ENCODE data around the gene HEATR5B.
"Not testable (repeated sequence)": the region's sequence is repeated elsewhere in the genome, so short reads cannot be mapped to it uniquely, and the experiment has no call there.

Gene HEATR5B

DNA sequence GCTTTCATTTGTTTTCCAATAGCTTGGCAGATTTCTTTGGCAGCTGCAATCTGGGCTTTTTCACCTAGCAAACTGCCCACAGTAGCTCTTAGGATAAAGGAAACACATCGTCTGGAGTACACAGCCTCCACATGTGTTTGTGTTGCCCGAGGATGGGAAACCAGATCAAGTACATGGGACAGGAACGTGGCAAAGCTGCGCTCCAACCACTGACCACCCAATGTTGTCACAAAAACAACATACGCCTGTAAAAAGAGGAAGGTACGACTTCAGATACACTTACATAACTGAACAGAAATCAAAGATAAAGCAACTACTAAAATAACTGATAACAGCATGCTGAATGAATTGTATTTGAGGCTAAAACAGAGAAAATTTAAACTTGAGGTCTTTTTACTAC is 15.5 kb downstream of the HEATR5B start:
- in situ Hi-C loops (cut with HindIII; ENCODE audit: low sequenced_read_pairs) = no loop called here

- in situ Hi-C loops (cut with HindIII; ENCODE audit: low sequenced_read_pairs) = no loop called here
Measured at GRCh38 chr2:37061776-37062175, 22.4 kb downstream of the HEATR5B start.

GRCh38 chr2:37061013-37061711 is 23.0 kb downstream of the HEATR5B start:
- in situ Hi-C loops (cut with HindIII; ENCODE audit: low sequenced_read_pairs) = no loop called here

- in situ Hi-C loops (cut with HindIII; ENCODE audit: low sequenced_read_pairs) = no loop called here
Measured at GRCh38 chr2:37060446-37060845, 23.7 kb downstream of the HEATR5B start.

- in situ Hi-C loops (cut with HindIII; ENCODE audit: low sequenced_read_pairs) = no loop called here
Measured at GRCh38 chr2:37059841-37060240, 24.3 kb downstream of the HEATR5B start.

GRCh38 chr2:37052600-37053332 is 31.4 kb downstream of the HEATR5B start:
- in situ Hi-C loops (cut with HindIII; ENCODE audit: low sequenced_read_pairs) = no loop called here

GRCh38 chr2:37039580-37039979 is 44.6 kb downstream of the HEATR5B start:
- in situ Hi-C loops (cut with HindIII; ENCODE audit: low sequenced_read_pairs) = loop anchor here (5.0 kb wide), 1 partner anchor 37 kb away; no protein-coding TSS in a partner anchor

- in situ Hi-C loops (cut with HindIII; ENCODE audit: low sequenced_read_pairs) = loop anchor here (5.0 kb wide), 1 partner anchor 35 kb away; no protein-coding TSS in a partner anchor
Measured at GRCh38 chr2:37037771-37038170, 46.4 kb downstream of the HEATR5B start.

- in situ Hi-C loops (cut with HindIII; ENCODE audit: low sequenced_read_pairs) = no loop called here
Measured at GRCh38 chr2:37029758-37030157, 54.4 kb downstream of the HEATR5B start.

DNA sequence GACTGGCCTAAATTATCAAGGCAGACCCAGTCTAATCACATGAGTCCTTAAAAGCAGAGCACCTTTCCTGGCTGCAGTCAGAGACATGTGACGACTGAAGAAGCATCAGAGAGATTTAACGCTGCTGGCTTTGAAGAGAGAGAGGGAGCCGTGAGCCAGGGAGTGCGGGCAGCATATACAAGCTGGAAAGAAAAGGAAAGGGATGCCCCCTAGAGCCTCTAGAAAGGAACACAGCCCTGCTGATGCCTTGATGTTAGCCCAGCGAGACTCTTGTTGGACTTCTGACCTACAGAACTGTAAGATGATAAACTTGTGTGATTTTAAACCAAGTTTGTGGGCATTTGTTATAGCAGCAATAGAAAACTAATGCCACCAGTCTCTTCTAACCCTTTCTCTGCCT is 58.1 kb downstream of the HEATR5B start:
- in situ Hi-C loops (cut with HindIII; ENCODE audit: low sequenced_read_pairs) = no loop called here

- in situ Hi-C loops (cut with HindIII; ENCODE audit: low sequenced_read_pairs) = no loop called here
Measured at GRCh38 chr2:37020887-37021796, 63.0 kb downstream of the HEATR5B start.

DNA sequence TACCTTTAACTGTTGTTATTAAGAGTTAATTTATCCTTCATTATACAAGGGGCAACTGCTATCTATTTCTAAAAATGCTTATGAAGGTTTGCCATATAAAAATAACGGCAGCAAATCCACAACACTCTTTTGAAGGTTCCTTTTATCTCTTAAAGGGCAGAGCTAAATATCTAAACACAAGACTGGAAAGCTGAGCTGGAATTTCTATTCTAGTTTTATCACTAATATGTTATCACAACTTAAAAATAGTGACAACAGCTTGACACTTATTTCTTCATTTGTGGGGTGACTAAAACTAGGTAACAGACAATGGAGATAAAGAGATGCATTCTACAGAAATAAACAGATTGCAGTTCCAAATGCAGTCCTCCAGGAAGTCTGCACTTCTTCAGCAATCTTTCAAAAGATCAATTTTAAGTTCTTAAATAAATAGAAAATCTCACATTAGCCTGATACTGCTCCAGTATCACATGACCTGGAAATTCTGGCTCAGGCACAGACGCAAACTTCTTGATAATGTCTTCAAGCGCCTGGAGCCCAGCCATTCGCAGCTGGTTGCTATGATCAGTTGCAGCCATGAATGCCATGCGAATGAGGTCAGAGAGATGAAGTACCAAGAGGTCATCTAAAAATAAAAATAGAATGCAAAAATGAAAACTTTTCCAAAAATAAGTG is 63.8 kb downstream of the HEATR5B start:
- in situ Hi-C loops (cut with HindIII; ENCODE audit: low sequenced_read_pairs) = no loop called here

- in situ Hi-C loops (cut with HindIII; ENCODE audit: low sequenced_read_pairs) = no loop called here
Measured at GRCh38 chr2:37013315-37013641, 70.9 kb downstream of the HEATR5B start.

DNA sequence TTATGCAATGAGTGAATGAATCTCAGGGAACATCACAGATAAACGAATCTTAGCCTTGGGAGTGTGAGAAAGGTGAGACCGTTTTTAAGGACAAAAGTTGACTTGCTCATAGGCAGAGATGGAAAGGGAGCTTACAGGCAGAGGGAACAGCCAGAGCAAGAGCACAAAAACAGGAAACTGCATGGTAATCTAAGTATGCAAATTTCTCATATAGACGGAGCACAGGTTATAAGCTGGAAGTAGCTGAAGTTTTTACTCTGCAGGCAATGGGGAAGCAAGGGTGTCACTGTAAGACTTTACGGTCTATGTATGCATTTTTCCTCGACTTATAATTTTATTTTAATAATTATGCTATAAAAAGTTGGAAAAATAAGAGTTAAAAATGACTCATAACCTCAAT is 73.0 kb downstream of the HEATR5B start:
- in situ Hi-C loops (cut with HindIII; ENCODE audit: low sequenced_read_pairs) = no loop called here

GRCh38 chr2:37005118-37005868 is 78.9 kb downstream of the HEATR5B start:
- in situ Hi-C loops (cut with HindIII; ENCODE audit: low sequenced_read_pairs) = no loop called here

DNA sequence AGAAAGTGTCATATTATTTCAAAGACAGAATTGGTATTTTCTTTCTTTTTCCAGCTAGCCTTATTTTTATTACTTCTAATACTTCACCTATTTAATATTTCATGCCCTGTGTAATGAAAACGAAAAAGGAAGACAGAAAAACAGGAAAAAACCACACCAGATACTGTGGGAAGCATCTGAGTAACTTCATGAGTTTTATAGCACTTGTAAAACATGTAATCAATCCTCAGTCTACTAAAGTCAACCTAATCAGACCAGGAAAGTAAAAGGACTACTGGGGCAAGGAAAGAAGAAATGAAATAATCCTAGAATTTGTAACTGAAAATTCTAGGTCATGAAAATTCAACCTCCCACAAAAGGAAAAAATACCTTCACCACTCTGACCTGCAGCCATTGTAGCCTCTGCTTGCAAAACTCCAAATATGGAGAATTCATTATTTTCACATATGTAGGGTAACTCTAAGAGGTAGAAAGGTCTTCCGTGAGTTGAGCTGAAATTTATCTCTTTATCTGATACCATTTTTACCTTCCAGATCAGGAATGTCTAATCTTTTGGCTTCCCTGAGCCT is 83.1 kb downstream of the HEATR5B start:
- in situ Hi-C loops (cut with HindIII; ENCODE audit: low sequenced_read_pairs) = loop anchor here (5.0 kb wide), 1 partner anchor 36 kb away; no protein-coding TSS in a partner anchor

- in situ Hi-C loops (cut with HindIII; ENCODE audit: low sequenced_read_pairs) = loop anchor here (5.0 kb wide), 1 partner anchor 37 kb away; no protein-coding TSS in a partner anchor
Measured at GRCh38 chr2:37000318-37000717, 83.9 kb downstream of the HEATR5B start.

DNA sequence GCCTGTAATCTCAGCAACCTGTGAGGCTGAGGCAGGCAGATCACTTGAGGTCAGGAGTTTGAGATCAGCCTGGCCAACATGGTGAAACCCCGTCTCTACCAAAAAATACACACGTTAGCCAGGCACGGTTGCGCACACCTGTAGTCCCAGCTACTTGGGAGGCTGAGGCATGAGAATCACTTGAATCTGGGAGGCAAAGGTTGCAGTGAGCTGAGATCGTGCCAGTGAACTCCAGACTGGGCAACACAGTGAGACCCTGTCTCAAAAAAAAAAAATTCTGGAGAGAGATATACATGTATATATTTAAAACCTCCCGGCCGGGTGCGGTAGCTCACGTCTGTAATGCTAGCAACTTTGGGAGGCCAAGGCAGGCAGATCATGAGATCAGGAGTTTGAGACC is 84.8 kb downstream of the HEATR5B start:
- in situ Hi-C loops (cut with HindIII; ENCODE audit: low sequenced_read_pairs) = not testable (repeated sequence)

- in situ Hi-C loops (cut with HindIII; ENCODE audit: low sequenced_read_pairs) = no loop called here
Measured at GRCh38 chr2:36993841-36994620, 90.1 kb downstream of the HEATR5B start.
